GM19324 (cell line): Measurements from ENCODE around the gene PPIF.

Experiments
- ATAC-seq: cut with Tn5 transposase; IDR thresholded peaks from one replicate; pipeline ENCODE4 v1.9.1; 2021; ENCODE audit warnings: mild to moderate bottlenecking, moderate library complexity; ENCODE audit not compliant: unreplicated experiment, low FRiP score

The PPIF gene

DNA sequence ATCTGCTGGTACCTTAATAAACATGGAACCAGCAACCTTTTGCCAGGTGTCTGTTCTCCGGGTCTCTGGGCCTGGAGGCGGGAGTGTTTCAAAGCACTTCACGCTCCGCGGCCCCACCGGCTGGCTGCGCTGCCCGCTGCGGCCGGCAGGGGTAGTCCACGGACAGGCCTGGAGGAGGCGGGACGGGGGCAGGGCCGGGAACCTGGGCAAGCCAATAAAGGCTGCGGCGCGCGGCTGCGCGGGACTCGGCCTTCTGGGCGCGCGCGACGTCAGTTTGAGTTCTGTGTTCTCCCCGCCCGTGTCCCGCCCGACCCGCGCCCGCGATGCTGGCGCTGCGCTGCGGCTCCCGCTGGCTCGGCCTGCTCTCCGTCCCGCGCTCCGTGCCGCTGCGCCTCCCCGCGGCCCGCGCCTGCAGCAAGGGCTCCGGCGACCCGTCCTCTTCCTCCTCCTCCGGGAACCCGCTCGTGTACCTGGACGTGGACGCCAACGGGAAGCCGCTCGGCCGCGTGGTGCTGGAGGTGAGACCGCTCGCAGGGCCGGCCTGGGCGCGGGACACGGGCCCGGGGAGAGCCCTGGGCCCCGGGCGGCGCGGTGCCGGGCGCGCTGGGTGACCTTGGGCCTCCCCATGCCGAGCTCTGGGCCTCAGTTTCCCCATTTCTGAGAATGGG, at the start of gene PPIF:
Gene PPIF, plus strand, starts transcription at position 244 of the 668 bp plus-strand sequence. Its CDS starts 80 bp downstream, at position 324.
- ATAC-seq, result peak; percentile 76

DNA sequence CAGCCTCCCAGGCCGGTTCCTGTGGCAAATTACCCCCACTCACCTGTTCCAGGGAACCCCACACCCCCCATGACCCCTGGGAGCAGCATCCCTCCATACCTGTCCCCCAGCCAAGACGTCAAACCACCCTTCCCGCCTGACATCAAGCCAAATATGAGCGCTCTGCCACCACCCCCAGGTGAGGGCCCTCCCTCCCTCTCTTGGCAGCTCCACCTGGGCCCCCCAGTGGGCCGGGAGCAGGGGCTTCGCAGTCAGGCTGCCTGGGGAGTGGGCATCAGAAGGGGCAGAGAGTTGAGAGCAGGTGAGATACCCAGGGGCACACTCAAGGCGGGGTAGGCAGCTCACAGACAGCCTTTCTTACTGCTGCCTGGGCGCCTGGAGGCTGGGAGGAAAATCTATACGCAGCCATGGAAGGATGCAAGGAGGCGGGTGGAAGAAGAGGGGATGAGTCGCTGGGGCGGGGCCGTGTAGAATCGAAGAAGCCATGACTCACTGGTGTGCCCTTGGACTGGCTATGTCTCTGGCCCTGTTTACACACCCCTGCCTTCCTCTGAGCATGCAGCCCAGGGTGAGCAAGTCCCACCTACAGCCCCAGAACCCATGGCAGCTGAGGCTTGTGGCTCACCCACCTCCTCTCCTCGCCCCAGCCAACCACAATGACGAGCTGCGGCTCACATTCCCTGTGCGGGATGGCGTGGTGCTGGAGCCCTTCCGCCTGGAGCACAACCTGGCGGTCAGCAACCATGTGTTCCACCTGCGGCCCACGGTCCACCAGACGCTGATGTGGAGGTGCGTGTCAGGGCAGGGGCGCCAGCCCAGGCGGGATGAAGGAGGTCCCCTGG, 48.6 kb upstream of the PPIF start:
- no peak for ATAC-seq

DNA sequence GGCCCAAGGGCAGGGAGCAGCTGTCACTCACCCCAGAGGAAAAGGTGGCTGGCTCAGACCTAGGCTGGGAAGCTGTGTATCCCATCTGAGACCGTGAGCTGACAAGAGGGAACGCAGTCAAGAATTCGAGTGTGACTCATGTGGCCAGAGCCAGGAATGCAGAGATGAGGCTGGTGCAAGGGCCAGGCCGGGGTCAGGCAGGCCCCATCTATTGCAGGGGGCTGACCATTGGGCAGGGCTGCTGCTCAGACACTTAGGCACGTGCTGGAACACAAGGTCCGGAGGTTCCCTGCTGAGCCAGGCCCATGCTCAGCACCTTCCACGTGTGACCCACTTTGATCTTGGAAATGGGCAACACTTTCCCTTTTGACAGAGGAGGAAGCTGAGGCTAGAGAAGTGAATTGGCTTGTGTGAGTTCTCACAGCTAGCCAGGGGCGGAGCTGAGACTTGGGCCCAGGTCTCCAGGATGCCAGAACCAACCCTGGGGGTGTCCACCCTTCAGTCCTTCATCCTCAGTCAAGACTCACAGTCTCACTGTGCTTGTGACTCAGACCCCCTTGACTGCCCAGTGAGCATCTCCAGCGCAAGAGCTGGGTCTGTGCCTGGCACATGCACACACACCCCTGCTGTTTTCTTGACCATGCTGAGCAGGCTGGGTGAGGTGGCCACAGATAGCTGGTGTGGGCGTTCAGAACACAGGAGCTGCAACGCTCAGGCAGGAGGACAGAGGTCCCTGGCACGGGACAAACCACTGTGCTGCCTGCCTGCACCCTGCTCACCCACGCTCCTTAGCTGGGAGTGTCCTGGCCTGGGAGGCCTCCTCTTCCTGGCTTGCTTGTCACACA, 47.6 kb upstream of the PPIF start:
- ATAC-seq, result no peak

DNA sequence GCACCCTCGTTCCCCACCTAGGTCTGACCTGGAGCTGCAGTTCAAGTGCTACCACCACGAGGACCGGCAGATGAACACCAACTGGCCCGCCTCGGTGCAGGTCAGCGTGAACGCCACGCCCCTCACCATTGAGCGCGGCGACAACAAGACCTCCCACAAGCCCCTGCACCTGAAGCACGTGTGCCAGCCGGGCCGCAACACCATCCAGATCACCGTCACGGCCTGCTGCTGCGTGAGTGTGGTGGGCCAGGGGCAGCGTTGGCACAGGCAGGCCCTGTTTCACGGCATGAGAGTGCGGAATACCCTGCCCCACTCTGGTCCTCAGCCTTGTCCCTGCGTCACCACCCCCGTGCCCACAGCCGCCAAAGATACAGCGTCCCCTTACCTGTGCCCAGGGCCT, 46.6 kb upstream of the PPIF start:
- no peak for ATAC-seq

DNA sequence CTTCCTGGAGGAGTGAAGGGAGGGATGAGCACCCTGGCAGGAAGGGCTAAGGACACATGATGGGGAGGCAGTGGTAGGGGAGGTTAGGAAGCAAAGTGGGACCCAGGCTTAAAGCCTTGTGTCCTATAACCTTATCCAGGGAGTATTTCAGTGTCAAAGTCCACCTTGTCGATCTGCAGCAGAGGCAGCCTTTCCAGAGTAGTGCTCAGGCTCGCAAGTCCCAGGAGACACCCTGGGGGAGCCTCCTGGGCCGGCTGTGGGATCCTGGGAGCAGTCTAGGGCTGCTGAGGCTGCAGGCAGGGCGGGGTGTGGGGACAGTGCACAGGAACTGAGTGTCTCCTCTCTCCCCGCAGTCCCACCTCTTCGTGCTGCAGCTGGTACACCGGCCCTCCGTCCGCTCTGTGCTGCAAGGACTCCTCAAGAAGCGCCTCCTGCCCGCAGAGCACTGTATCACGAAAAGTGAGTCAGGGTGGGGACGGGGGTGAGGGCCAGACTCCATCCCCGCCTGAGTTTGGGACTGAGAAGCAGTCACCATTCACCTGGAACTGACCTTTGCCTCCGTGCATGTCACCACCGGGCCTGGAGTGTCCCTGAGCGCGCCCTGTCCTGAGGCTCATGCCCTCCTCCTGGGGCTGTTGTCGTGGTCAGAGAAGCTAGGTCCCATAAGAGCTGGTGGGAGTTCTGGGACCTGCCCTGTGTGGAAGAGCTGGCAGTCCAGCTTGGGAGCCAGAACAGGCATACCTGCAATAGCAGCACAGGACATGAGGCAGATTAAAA, 45.3 kb upstream of the PPIF start:
- ATAC-seq, result no peak

DNA sequence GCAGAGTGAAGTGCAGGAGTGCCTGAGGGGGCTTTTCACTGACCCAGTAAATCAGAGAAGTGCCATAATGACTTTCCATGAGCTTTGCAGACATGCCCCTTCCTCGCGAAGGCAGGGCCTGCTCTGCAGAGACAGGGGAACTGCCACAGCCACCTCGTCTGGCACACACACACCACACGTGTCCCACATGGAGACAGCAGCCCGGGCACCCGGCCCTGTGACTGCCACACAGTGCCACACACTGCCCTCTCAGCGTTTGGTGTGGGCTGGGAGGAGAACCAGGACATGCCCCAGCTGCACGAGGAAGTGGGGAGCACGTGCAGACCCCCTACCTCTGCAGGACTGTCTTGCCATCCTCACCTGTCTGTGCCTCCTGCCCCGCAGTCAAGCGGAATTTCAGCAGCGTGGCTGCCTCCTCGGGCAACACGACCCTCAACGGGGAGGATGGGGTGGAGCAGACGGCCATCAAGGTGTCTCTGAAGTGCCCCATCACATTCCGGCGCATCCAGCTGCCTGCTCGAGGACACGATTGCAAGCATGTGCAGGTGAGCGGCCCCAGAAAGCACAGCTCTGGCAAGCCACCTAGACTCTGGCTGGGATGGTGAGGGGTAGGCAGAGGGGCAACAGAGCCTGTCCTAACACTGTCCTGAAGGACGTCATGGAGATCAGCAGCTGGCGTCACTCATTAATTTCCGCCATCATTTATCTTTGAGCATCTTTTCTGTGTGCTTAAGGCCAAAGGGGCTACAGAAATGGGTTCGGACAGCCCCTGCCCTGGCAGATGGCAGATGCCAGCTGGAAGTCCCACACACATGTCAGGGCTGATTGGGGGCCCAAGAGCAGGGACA, 43.4 kb upstream of the PPIF start:
- ATAC-seq, result no peak

DNA sequence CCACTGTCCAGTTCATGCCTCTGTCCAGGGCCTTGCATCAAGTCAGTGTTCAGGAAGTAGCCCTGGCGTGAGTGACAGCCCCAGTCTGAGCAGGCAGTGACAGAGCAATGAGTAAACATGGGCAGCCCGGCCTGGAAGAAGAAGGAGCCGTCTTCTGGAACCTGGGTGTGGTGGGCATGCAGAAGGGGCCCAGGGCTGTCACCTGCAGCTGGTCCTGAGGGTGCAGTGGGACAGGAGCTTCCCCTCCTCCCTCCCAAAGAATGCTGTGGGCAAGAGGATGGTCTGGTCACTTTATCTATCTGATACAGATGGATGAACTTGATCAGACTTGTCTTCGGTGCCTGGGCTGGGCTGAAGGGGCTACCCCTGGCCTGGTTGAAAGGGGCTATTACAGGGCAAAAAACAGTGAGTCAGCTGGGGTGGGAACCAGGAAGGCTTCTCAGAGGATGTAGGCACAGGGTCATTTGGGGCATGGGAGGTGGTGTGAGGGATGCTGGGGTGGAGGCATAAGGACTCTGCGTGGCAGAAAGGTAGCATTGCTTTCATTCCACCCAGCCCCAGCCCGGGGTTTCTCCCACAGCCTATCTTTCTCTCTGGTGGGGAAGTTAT, 42.7 kb upstream of the PPIF start:
- no peak for ATAC-seq

DNA sequence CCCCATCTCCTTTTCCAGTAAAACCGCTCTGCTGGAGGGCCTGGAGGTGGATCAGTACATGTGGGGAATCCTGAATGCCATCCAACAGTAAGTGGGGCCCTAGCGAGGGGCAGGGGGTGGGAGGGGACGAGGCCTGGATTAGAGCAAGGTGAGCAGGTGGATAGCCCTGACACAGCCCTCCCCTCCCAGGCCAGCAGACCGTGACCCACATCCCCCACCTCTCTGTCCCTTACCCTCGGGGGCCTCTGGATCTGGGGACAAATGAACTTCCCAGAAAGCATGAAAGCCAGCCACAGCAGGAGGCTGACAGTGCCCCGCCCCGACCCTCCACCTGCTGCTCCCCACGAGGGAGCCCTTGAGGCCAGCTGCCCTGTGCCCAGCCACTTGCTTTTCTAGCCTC, 41.8 kb upstream of the PPIF start:
- ATAC-seq, result no peak

DNA sequence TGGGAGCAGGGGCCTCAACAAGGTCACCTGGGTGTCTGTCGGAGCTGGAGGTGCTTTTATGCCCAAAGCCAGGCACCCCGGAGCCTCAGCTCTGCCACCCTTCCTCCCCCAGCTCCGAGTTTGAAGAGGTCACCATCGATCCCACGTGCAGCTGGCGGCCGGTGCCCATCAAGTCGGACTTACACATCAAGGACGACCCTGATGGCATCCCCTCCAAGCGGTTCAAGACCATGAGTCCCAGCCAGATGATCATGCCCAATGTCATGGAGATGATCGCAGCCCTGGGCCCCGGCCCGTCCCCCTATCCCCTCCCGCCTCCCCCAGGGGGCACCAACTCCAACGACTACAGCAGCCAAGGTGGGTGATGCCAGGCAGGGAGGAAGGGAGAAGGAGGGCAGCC, 41.3 kb upstream of the PPIF start:
- no peak for ATAC-seq

DNA sequence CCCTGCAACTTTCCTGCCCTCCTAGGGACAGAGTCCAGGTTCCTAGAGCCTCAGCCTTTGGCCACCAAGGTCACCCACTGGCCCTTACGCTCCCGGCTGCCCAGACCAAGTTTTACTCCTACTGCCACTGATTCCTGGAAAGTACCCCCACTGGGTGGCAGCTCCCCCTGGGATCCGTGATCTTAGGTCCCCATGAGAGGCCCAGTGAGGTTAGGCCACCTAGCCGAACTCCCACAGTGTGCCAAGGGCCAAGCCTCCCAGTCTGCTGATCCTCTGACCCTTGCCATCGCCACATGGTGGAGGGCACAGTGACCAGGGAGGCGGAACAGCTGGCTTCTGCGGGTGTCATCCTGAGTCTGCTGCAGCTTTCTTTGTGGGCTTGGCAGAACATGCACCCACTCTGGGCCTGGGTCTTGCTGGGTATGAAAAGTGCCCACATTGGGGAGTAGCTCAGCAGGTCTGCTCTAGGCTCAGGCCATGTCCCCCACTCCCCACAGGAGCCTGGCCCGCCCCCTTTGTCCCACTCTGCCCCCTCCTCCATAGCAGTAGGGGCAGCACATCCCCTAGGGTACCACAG, 40.5 kb upstream of the PPIF start:
- no peak for ATAC-seq

DNA sequence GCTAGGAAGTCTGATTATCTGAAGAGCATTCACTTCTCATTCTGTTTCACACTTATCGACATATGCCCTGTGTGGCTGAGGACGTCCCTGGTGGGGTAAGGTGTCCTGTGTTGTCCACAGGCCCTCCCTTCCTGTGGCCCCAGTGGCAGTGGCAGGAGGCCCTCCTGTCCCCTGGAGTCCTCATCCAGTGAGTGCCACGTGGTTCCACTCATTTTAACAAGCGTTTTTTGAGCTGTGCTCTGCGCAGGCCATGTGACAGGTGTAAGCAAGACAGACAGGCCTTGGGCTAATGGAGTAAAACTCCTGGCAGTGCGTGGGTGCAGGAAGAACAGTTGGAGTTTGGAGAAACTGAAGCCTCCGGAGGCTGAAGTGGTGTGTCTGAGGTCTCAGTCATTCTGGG, 39.3 kb upstream of the PPIF start:
- no peak for ATAC-seq

DNA sequence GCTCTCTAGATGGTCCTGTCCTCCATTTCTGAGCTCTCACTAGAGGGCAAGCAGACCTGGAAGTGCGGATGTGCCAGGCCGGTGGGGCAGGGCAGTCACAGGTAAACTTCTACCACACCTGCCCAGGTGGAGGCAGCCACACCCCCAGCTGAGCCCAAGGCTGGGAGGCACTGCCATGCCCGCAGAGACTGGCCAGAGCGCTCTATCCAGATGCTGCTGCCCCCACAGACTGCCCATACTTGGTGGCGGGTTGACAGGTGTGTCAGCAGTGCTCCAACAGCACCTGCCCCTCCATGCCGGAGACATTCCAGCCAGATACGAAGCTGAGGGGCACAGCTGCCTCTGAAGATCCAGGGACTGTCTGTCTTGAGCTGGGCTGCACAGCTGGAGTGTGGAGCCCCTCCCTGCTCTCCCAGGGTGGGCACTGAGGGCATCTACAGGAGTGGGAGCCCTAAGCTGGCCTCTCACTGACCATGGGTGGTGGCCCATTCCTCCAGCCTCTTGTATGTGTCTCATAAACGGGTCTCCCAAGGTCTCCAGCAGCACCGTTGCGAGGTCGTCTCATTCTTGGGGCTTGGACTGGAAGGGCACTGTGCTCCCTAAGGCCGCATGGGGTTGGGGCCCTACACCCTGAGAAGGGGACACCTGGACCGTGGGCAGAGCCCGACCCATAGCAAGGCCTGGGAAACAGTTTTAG, 38.2 kb upstream of the PPIF start:
- ATAC-seq, result no peak

DNA sequence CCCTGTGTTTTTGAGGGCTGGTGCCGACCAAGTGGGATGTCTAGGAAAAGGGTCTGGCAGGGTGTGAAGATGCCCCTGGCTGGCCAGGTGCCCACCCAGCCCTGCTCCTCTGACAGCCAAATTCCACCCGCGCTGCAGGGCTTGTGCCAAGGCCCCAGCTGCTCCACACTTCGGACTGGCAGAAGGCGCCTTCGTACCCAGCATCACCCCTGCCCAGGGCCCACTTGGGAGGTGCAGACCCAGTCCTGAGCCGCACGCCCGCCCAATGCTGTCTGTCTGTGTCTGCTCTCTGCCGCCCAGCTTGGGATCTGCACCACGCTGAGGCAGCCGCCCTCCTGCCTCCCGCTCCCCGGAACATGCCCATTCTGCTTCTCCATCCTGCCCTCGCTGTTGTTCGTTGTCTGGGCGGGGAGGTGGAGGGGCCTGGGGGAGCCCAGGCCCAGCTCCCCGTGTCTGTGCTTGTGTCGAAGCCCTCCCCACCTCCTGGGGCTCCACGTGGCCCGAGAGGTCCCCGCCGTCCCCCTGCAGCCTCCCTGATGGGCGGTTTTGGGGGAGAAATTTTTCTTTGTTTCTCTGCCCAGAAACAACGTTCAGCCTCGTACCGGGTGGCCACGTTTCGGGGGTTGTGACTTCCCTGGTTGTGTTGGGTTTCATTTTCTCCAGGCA, 36.9 kb upstream of the PPIF start:
- no peak for ATAC-seq

DNA sequence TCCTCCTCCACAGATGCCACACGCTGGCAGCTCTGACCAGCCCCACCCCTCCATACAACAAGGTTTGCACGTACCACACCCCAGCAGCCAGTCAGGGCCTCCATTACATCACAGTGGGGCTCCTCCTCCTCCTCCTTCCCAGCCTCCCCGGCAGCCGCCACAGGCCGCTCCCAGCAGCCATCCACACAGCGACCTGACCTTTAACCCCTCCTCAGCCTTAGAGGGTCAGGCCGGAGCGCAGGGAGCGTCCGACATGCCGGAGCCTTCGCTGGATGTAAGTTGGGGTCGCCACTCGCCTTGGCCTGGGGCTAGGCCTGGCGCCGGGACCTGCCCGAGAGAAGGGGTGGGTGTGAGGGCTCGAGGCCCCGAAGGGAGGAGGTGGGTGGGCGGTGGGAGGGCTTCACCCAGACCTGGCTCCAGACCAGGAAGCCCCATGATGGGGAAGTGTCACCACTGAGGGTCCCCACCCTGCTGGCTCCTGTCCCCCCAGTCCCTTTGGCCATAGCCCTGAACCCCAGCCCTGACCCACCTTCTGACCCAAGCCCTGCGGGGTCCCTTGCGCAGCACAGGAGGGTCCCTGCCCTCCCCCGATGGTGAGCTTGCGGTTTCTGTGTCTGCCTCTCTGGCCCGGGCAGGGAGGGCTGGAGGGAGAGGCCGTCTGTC, 36.2 kb upstream of the PPIF start:
- ATAC-seq, result no peak

DNA sequence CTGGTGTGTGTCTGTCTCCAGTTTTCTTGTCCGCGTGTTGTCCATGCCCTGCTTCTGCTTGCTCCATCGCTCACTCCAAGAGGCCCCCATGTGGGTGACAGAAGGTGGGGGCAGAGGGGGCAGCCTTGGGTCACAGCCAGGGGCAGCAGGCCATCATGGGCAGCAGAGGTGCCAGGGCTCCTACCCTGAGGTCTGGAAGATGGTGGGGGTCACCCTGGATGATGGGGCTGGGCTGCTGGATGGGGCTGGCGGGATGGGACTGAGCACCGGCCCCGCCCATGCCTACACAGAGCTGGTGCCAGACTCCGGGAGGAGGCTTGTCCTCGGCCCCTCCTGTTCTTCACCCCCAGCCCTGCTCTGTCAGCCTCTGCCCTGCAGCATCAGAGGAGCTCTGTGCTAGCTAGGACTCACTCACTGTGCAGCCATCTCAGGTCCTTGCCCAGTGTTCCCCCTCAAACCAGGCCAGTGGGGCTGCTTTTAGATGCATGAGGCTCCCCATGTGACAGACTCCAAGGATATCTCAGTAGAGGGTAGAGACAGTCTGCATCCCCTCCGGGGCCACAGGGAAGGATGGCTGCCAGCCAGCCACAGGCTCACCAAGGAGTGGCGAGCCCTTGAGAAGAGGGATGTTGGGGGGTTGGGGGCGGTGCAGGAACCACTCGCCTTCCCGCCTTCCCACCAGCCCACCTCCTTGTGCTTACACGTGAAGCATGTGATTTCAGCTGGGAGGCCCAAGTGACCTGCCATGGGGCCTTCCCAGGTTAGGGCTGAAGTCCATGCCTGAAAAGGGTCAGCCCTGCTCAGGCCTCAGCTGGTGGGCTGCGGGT, 35.5 kb upstream of the PPIF start:
- no peak for ATAC-seq

DNA sequence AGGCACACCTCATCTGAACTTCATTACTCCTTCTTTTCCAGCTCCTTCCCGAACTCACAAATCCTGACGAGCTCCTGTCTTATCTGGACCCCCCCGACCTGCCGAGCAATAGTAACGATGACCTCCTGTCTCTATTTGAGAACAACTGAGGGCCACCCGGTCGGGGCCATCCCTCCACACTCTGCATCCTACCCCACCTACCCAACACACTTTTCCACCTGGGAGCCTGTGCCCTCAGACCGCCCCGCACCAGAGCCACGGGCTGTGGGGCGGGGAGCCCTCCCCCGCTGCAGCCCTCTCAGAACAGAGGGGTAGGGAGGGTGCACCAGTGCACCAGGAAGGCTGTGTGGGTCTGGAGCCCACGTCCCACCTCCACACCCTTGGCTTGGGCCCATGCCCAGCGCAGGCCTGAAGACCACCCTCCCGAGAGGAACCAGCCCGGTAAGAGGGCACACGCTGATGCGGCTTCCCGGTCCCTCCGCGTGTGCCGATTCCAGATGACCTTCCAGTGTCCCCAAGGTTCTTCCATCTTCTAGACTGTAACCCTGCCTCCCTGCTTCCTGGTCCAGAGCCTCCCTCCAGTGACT, 34.6 kb upstream of the PPIF start:
- no peak for ATAC-seq
